ENCODE results near the gene LYRM4.
A peak's percentile ranks its signal among the peaks of the same experiment; 100 is the strongest.

LYRM4 gene

DNA sequence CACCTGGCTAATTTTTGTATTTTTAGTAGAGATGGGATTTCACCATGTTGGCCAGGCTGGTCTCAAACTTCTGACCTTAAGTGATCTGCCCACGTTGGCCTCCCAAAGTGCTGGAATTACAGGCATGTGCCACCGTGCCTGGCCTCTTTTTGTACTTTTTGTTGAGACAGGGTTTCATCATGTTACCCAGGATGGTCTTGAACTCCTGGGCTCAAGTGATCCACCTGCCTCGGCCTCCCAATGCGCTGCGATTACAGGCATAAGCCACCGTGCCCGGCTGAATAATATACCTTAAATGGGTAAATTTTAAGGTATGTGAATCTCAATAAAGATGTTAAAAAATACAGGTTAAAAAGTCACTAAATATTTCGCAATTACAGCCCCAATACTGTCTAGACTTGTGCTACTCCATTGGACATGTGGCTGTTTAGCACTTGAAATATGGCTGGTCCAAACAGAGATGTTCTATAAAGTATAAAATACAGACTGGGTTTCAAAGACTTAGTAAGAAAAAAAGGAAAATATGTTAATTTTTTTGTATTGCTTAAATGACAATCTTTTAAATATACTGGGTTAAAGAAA is 133.6 kb downstream of the LYRM4 start:
- no peak overlapping the region for H2BK5ac ChIP-seq (ENCODE audit: low read depth, low read length, poor library complexity, severe bottlenecking)
- DNase-seq, result no peak
- no peak overlapping the region for H3K18ac ChIP-seq (ENCODE audit: low read depth in 1 of 2, low read length in 2 of 2)
- no peak overlapping the region for H2AFZ ChIP-seq (ENCODE audit: low read depth, low read length)
- no peaks in the 10 kb centered on the region for H3K27me3 ChIP-seq (ENCODE audit: control insufficient read depth in 1 of 2, insufficient read depth in 1 of 2, low read length in 2 of 2)
- H3K27ac ChIP-seq (ENCODE audit: low read length, poor library complexity, severe bottlenecking), result no peak overlapping the region
- no peak overlapping the region for H2AK5ac ChIP-seq (ENCODE audit: low read length, severe bottlenecking)
- no peak overlapping the region for H2BK12ac ChIP-seq (ENCODE audit: low read length in 2 of 2)
- H3K9me3 ChIP-seq (ENCODE audit: control insufficient read depth, low read length), result no peaks in the 10 kb centered on the region
- H3K4me1 ChIP-seq (ENCODE audit: control insufficient read depth, insufficient read depth, low read depth, low read length), result peaks cover 19% of the 10 kb centered on the region
- H4K91ac ChIP-seq (ENCODE audit: low read length), result no peak overlapping the region
- H3K4me2 ChIP-seq (ENCODE audit: low read length, poor library complexity, severe bottlenecking), result no peak overlapping the region
- H3K23ac ChIP-seq (ENCODE audit: low read length in 2 of 2), result no peak overlapping the region
- no peak overlapping the region for H3K4ac ChIP-seq (ENCODE audit: low read depth in 1 of 2, low read length in 2 of 2)
- no peak overlapping the region for H2BK120ac ChIP-seq (ENCODE audit: low read depth, low read length)
- H2BK15ac ChIP-seq (ENCODE audit: low read depth, poor library complexity, severe bottlenecking), result no peak overlapping the region
- H3K79me1 ChIP-seq (replicated peaks; ENCODE audit: low read length, poor library complexity, severe bottlenecking), result peaks cover 13% of the 10 kb centered on the region
- no peak overlapping the region for H3K9ac ChIP-seq (ENCODE audit: low read length)
- no peak overlapping the region for H3K14ac ChIP-seq (ENCODE audit: low read length in 2 of 2)
- H3K36me3 ChIP-seq (ENCODE audit: control insufficient read depth in 1 of 2, insufficient read depth in 2 of 2, low read depth in 1 of 2, low read length in 2 of 2), result peaks cover 0 to 9% of the 10 kb centered on the region in 2 experiments
- no peak overlapping the region for H3K4me3 ChIP-seq (ENCODE audit: insufficient read depth in 1 of 2, low read depth in 1 of 2, low read length in 2 of 2)
- 95% methylated on average over 6 of the region's 8 CpGs for WGBS
- no peak overlapping the region for H4K8ac ChIP-seq (ENCODE audit: low read length)

DNA sequence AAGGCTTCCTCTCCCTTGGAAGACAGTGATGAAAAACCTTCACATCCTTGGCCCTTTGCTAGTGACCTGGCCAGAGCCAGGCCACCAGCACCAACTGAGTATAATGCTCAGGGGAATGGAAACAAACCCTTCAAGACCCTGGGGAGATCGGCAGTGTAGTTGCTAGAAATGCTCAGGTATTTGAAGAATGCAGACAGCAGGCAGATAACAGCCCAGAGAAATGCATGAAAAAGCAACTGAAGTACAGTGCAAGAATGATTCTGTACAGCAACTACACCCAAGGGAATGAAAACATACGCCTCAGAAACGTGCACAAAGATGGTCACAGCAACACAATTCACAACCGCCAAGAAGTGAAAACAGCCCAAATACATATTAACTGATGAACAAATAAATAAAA is 134.5 kb downstream of the LYRM4 start:
- Histone ChIP-seq H4K8ac (ENCODE audit: low read length) (no peak overlapping the region), H3K9ac (ENCODE audit: low read length) (no peak overlapping the region), H2AFZ (ENCODE audit: low read depth, low read length) (no peak overlapping the region), H3K36me3 (ENCODE audit: control insufficient read depth in 1 of 2, insufficient read depth in 2 of 2, low read depth in 1 of 2, low read length in 2 of 2) (peaks cover 0 to 9% of the 10 kb centered on the region in 2 experiments), H3K23ac (ENCODE audit: low read length in 2 of 2) (no peak overlapping the region), H3K18ac (ENCODE audit: low read depth in 1 of 2, low read length in 2 of 2) (no peak overlapping the region), H3K14ac (ENCODE audit: low read length in 2 of 2) (no peak overlapping the region), H3K9me3 (ENCODE audit: control insufficient read depth, low read length) (no peaks in the 10 kb centered on the region), H3K27ac (ENCODE audit: low read length, poor library complexity, severe bottlenecking) (peak overlapping the region; percentile 47), H2BK5ac (ENCODE audit: low read depth, low read length, poor library complexity, severe bottlenecking) (no peak overlapping the region), H3K4me1 (ENCODE audit: control insufficient read depth, insufficient read depth, low read depth, low read length) (peaks cover 19% of the 10 kb centered on the region), H3K4me2 (ENCODE audit: low read length, poor library complexity, severe bottlenecking) (no peak overlapping the region), H3K79me1 (replicated peaks; ENCODE audit: low read length, poor library complexity, severe bottlenecking) (peaks cover 16% of the 10 kb centered on the region), H2BK15ac (ENCODE audit: low read depth, poor library complexity, severe bottlenecking) (no peak overlapping the region), H3K4ac (ENCODE audit: low read depth in 1 of 2, low read length in 2 of 2) (no peak overlapping the region), H4K91ac (ENCODE audit: low read length) (no peak overlapping the region), H3K27me3 (ENCODE audit: control insufficient read depth in 1 of 2, insufficient read depth in 1 of 2, low read length in 2 of 2) (no peaks in the 10 kb centered on the region), H2BK12ac (ENCODE audit: low read length in 2 of 2) (no peak overlapping the region), H2BK120ac (ENCODE audit: low read depth, low read length) (no peak overlapping the region), H3K4me3 (ENCODE audit: insufficient read depth in 1 of 2, low read depth in 1 of 2, low read length in 2 of 2) (no peak overlapping the region), H2AK5ac (ENCODE audit: low read length, severe bottlenecking) (peak overlapping the region; percentile 41)
- 0% methylated on average over 2 of the region's 4 CpGs for WGBS
- peak; percentile 47 for DNase-seq

DNA sequence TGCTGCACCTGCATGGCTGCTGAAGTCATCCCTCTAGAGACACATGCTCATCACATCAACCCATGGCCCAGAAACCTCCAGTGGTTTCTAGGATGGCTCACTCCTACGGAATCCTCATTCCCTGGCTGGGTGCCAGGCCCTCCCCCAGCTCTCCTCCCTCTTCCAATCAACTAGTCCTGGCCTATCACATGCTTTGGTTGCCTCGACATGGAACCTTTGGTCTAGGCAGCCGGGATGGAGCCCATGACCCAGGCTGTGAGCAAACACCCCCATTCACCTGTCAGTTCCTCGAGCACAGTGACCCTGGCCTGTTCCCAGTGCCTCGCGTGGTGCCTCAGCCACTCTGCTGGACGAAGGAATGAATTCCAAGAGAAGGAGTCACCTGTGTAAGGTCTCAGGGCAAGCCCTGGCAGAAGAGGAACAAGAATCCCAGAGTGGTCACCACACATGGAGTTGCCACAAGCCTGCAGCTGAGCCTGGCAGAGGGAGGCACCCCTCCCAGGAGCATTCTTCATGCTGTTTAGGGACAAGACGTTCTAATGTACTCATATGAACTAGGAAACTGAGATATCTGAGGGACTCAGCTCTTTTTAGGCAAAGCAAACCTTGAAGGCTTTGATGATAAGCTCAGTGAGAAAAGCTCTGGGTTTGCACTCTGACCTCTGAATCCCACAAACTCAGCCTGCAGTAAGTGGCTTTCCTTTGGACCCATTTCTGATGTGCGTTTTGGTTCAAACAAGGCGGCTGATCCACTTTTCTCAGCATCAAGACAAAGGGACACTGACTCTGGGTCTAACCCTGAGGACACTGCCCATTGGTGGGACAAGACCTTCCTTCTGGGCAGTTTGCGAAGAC is 135.4 kb downstream of the LYRM4 start:
- peak; percentile 55 for DNase-seq
- 70% methylated on average over 11 of the region's 11 CpGs for WGBS
- Histone ChIP-seq H3K27ac (ENCODE audit: low read length, poor library complexity, severe bottlenecking) (peak overlapping the region; percentile 47), H3K18ac (ENCODE audit: low read depth in 1 of 2, low read length in 2 of 2) (peak overlapping the region in 1 of 2 experiments; percentile 41), H4K8ac (ENCODE audit: low read length) (no peak overlapping the region), H4K91ac (ENCODE audit: low read length) (peak overlapping the region; percentile 66), H3K14ac (ENCODE audit: low read length in 2 of 2) (peak overlapping the region in 1 of 2 experiments; percentile 44), H3K4me3 (ENCODE audit: insufficient read depth in 1 of 2, low read depth in 1 of 2, low read length in 2 of 2) (no peak overlapping the region), H3K4me2 (ENCODE audit: low read length, poor library complexity, severe bottlenecking) (no peak overlapping the region), H3K79me1 (replicated peaks; ENCODE audit: low read length, poor library complexity, severe bottlenecking) (peaks cover 15% of the 10 kb centered on the region), H2BK15ac (ENCODE audit: low read depth, poor library complexity, severe bottlenecking) (peak overlapping the region; percentile 12), H3K9me3 (ENCODE audit: control insufficient read depth, low read length) (no peaks in the 10 kb centered on the region), H3K4ac (ENCODE audit: low read depth in 1 of 2, low read length in 2 of 2) (peak overlapping the region; percentile 37 to 64), H2AFZ (ENCODE audit: low read depth, low read length) (no peak overlapping the region), H2BK120ac (ENCODE audit: low read depth, low read length) (peak overlapping the region; percentile 23), H2BK5ac (ENCODE audit: low read depth, low read length, poor library complexity, severe bottlenecking) (peak overlapping the region; percentile 8), H3K36me3 (ENCODE audit: control insufficient read depth in 1 of 2, insufficient read depth in 2 of 2, low read depth in 1 of 2, low read length in 2 of 2) (peaks cover 0 to 9% of the 10 kb centered on the region in 2 experiments), H3K4me1 (ENCODE audit: control insufficient read depth, insufficient read depth, low read depth, low read length) (peaks cover 19% of the 10 kb centered on the region), H3K27me3 (ENCODE audit: control insufficient read depth in 1 of 2, insufficient read depth in 1 of 2, low read length in 2 of 2) (no peaks in the 10 kb centered on the region), H2BK12ac (ENCODE audit: low read length in 2 of 2) (peak overlapping the region; percentile 78 to 91), H2AK5ac (ENCODE audit: low read length, severe bottlenecking) (peak overlapping the region; percentile 91), H3K23ac (ENCODE audit: low read length in 2 of 2) (peak overlapping the region in 1 of 2 experiments; percentile 87), H3K9ac (ENCODE audit: low read length) (no peak overlapping the region)

DNA sequence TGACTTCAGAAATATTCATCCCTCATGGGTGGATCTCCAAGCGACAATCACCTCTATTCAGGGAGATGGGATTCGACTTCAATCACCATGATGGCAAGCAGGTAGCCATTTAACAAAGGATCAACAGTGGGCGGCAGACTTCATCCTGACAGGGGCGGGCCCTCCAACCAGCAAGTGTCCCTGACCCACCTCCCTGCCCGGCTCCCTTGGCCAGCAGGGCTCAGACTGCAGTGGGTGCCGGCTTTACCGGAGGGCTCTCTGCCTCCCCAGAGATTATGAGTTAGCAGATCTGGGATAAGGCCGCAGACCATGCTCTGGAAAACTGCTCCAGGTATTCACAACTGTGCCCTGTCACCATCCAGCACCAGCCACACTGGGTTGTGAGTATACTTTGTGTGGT is 136.2 kb downstream of the LYRM4 start:
- peak overlapping the region; percentile 25 to 37 for H3K4ac ChIP-seq (ENCODE audit: low read depth in 1 of 2, low read length in 2 of 2)
- DNase-seq, result no peak
- no peak overlapping the region for H2BK15ac ChIP-seq (ENCODE audit: low read depth, poor library complexity, severe bottlenecking)
- WGBS, result 89% methylated on average over 7 of the region's 8 CpGs
- H3K18ac ChIP-seq (ENCODE audit: low read depth in 1 of 2, low read length in 2 of 2), result peak overlapping the region in 1 of 2 experiments; percentile 41
- H3K9me3 ChIP-seq (ENCODE audit: control insufficient read depth, low read length), result no peaks in the 10 kb centered on the region
- H2AK5ac ChIP-seq (ENCODE audit: low read length, severe bottlenecking), result peak overlapping the region; percentile 91
- no peak overlapping the region for H2BK120ac ChIP-seq (ENCODE audit: low read depth, low read length)
- peaks cover 0 to 9% of the 10 kb centered on the region in 2 experiments for H3K36me3 ChIP-seq (ENCODE audit: control insufficient read depth in 1 of 2, insufficient read depth in 2 of 2, low read depth in 1 of 2, low read length in 2 of 2)
- H2BK12ac ChIP-seq (ENCODE audit: low read length in 2 of 2), result peak overlapping the region in 1 of 2 experiments; percentile 44
- no peak overlapping the region for H3K4me3 ChIP-seq (ENCODE audit: insufficient read depth in 1 of 2, low read depth in 1 of 2, low read length in 2 of 2)
- H3K9ac ChIP-seq (ENCODE audit: low read length), result no peak overlapping the region
- peaks cover 11% of the 10 kb centered on the region for H3K79me1 ChIP-seq (replicated peaks; ENCODE audit: low read length, poor library complexity, severe bottlenecking)
- no peak overlapping the region for H2BK5ac ChIP-seq (ENCODE audit: low read depth, low read length, poor library complexity, severe bottlenecking)
- H3K4me1 ChIP-seq (ENCODE audit: control insufficient read depth, insufficient read depth, low read depth, low read length), result peaks cover 19% of the 10 kb centered on the region
- peak overlapping the region; percentile 34 for H4K91ac ChIP-seq (ENCODE audit: low read length)
- no peak overlapping the region for H3K4me2 ChIP-seq (ENCODE audit: low read length, poor library complexity, severe bottlenecking)
- H3K27me3 ChIP-seq (ENCODE audit: control insufficient read depth in 1 of 2, insufficient read depth in 1 of 2, low read length in 2 of 2), result no peaks in the 10 kb centered on the region
- H3K27ac ChIP-seq (ENCODE audit: low read length, poor library complexity, severe bottlenecking), result no peak overlapping the region
- H3K23ac ChIP-seq (ENCODE audit: low read length in 2 of 2), result no peak overlapping the region
- no peak overlapping the region for H2AFZ ChIP-seq (ENCODE audit: low read depth, low read length)
- peak overlapping the region in 1 of 2 experiments; percentile 79 for H3K14ac ChIP-seq (ENCODE audit: low read length in 2 of 2)
- no peak overlapping the region for H4K8ac ChIP-seq (ENCODE audit: low read length)

Measured in mesenchymal stem cell (in vitro differentiated cells and primary cell).